NB4 (cell line): ENCODE data around the gene CCDC92.

Experiments used
- DNase-seq: peaks from one replicate; pipeline ENCODE4 v3.0.0; 2010; ENCODE audit warnings: low read depth
- H3K4me3 ChIP-seq: one replicate; pipeline ENCODE4 v1.5.1; 2011; ENCODE audit warnings: mild to moderate bottlenecking, low read depth, low read length, moderate library complexity
- CTCF ChIP-seq: IDR thresholded peaks from one replicate; pipeline ENCODE4 v1.5.1; 2012; ENCODE audit warnings: low read depth, low read length
- MAX ChIP-seq: IDR thresholded peaks from 2 replicates; pipeline ENCODE4 v1.6.1; 2011; ENCODE audit warnings: low read depth, low read length
- MYC ChIP-seq: IDR thresholded peaks from 2 replicates; pipeline ENCODE4 v1.6.1; 2011; ENCODE audit warnings: low read depth, low read length
- POLR2A ChIP-seq: IDR thresholded peaks from 2 replicates; pipeline ENCODE4 v1.6.1; 2011; ENCODE audit warnings: mild to moderate bottlenecking; ENCODE audit not compliant: insufficient read length; ENCODE audit errors: extremely low read depth

The CCDC92 gene

GRCh38 chr12:123992118-123992825 is 19.6 kb upstream of the CCDC92 start:
- DNase-seq, result no peak
- H3K4me3 ChIP-seq, result no peak overlapping the region
- TF ChIP-seq MAX (no peak), MYC (no peak), POLR2A (no peak), CTCF (no peak)

- no peak for DNase-seq
- H3K4me3 ChIP-seq, result no peak overlapping the region
- TF ChIP-seq MYC (no peak), CTCF (no peak), POLR2A (no peak), MAX (no peak)
Measured at GRCh38 chr12:123991372-123991951, 18.8 kb upstream of the CCDC92 start.

GRCh38 chr12:123990511-123990910 is 17.9 kb upstream of the CCDC92 start:
- peak; percentile 71 for DNase-seq
- H3K4me3 ChIP-seq, result no peak overlapping the region
- TF ChIP-seq MYC (no peak), CTCF (no peak), POLR2A (no peak), MAX (no peak)

GRCh38 chr12:123989753-123990152 is 17.1 kb upstream of the CCDC92 start:
- peak; percentile 41 for DNase-seq
- H3K4me3 ChIP-seq, result no peak overlapping the region
- no peak for TF ChIP-seq CTCF
- no peak for TF ChIP-seq POLR2A
- TF ChIP-seq MYC, result no peak
- no peak for TF ChIP-seq MAX

GRCh38 chr12:123989168-123989567 is 16.5 kb upstream of the CCDC92 start:
- no peak for DNase-seq
- TF ChIP-seq MAX, result no peak
- no peak for TF ChIP-seq POLR2A
- no peak for TF ChIP-seq CTCF
- no peak for TF ChIP-seq MYC
- H3K4me3 ChIP-seq, result no peak overlapping the region

- DNase-seq, result peak; percentile 56
- TF ChIP-seq POLR2A (no peak), MAX (no peak), MYC (no peak), CTCF (no peak)
- H3K4me3 ChIP-seq, result no peak overlapping the region
Measured at GRCh38 chr12:123987022-123987421, 14.4 kb upstream of the CCDC92 start.
